GM18517 (cell line): ENCODE results near the gene GMEB2.
A peak's percentile ranks its signal among the peaks of the same experiment; 100 is the strongest.
"Not testable (repeated sequence)": the region's sequence is repeated elsewhere in the genome, so short reads cannot be mapped to it uniquely, and the experiment has no call there.

Experiments
- ATAC-seq: cut with Tn5 transposase; IDR thresholded peaks from one replicate; pipeline ENCODE4 v1.9.1; 2021; ENCODE audit warnings: mild to moderate bottlenecking, moderate library complexity; ENCODE audit not compliant: unreplicated experiment

GMEB2 gene

DNA sequence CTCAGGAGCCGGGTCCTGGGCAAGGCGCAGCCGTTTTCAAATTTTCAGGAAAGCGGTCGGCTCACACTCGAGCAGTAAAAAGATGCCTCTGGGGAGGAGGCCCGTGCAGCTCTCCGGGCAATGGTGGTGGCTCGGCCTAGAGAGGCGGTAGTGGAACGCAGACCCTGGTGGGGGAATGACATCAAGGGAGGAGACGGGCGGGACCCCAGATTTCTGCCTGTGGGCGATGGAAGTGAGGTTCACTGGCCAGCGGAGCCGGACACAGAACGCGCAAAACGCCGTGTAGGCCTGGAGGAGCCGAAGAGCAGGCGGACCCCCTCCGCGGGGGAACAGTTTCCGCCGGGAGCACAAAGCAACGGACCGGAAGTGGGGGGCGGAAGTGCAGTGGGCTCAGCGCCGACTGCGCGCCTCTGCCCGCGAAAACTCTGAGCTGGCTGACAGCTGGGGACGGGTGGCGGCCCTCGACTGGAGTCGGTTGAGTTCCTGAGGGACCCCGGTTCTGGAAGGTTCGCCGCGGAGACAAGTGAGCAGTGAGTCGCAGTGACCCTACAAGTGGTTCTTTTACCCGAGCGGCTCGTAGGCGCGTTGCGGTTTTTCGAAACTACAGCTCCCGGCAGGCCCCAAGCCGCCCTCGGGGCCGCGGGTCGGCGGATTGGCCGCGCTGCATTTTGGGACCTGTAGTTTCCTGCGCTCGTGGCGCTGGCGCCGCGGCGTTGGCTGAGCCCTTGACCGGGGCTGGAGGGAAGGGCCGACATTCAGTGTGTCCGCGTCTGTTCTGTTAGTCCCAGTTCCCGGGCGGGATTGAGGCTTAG is 31.2 kb upstream of the GMEB2 start, which contains the start of gene RTEL1:
Gene RTEL1, plus strand, starts transcription at position 376 of the 812 bp plus-strand sequence. CDS start 1,091 bp downstream, outside the sequence.
- ATAC-seq: peak; percentile 81

DNA sequence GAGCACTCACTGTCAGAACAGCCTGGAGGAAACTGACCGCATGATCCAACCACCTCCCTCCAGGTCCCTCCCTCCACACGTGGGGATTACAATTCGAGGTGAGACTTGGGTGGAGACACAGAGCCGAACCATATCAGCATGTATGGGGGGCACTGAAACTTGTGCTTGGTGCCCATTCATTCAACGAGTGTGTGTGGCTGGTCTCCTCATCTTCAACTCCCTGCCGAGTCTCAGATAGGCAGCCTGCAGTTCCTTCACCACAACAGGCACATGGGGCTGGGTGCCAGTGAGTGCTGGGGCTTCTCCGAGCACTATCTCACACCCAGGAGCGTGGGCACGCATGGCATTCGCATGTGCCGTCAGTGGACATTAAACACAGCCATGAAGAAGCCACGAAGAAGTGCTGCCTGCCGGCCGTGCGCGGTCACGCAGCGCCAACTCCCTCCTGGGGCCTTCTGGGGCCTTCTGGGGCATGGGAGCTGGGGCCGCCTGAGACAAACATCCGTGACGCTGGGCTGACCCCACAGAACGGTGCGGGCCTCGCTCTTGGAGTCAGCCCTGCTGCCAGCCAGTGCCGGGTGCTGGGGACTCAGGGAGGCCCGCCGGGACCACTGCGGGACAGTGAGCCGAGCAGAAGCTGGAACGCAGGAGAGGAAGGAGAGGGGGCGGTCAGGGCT is 30.5 kb upstream of the GMEB2 start:
- no peak for ATAC-seq

DNA sequence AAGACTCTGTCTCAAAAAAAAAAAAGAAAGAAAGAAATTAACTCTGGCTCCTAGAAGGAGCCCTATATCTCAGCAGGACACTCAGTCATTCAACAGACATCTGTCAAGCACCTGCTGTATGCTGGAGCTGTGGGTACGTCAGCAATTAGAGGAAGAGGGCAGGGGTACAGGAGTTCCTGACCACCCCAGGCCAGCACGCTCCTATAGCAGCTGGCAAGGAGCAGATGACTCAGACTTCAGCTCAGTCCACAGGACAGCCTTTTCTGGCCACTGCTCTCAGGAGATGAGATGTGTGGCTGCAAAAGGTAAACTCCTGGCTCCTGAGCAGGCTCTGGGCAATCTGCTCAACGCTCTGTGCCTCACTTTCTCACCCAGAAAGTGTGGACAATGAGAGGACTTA is 29.6 kb upstream of the GMEB2 start:
- no peak for ATAC-seq

DNA sequence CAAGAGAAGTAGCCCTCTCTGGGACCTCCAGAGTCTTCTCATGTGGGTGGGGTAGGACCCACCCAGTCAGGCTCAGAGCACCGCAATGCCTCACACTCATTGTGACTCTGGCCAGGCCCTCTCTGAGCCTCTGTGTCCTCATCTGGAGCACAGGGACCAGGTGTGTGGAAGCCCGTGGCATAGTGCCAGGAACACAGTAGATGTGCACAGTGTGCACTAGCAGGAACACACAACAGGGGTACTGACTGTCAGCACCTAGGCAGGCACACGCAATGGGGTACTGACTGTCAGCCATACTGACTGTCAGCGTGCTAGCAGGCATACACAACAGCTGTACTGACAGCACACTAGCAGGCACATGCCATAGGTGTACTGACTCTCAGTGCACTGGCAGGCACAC is 28.3 kb upstream of the GMEB2 start:
- no peak for ATAC-seq

DNA sequence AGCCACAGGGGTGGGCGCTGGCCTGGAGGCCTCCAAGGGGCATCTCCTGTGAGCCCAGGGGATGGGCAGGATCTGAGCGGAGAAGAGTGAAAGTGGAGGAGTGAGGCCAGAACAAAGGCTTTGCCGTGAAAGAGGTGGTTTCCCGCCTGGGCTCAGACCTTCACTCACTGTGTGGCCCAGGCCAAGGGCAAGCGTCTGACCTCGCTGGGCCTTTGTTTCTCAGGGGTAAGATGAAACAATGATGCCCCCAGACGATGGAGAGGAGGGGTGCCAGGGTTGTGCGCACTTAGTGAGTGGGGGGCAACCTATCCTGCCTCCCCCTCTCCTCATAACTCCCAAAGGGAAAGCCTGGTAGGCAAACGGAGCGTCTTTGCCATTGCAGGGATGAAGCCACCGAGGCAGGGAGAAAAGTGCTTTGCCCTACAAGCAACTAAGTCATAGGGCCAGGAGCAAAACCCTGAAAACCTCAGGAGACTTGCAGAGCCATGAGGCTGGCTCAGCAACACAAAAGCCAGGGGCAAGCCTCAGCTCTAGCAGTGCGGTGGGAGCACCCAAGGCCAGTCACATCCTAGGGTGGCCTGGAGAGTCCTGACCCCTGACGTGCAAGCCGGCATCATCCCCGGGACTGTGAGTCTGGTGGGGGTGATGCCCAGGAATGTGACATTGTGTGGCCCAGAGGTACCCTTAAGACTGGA is 27.2 kb upstream of the GMEB2 start:
- ATAC-seq: no peak

DNA sequence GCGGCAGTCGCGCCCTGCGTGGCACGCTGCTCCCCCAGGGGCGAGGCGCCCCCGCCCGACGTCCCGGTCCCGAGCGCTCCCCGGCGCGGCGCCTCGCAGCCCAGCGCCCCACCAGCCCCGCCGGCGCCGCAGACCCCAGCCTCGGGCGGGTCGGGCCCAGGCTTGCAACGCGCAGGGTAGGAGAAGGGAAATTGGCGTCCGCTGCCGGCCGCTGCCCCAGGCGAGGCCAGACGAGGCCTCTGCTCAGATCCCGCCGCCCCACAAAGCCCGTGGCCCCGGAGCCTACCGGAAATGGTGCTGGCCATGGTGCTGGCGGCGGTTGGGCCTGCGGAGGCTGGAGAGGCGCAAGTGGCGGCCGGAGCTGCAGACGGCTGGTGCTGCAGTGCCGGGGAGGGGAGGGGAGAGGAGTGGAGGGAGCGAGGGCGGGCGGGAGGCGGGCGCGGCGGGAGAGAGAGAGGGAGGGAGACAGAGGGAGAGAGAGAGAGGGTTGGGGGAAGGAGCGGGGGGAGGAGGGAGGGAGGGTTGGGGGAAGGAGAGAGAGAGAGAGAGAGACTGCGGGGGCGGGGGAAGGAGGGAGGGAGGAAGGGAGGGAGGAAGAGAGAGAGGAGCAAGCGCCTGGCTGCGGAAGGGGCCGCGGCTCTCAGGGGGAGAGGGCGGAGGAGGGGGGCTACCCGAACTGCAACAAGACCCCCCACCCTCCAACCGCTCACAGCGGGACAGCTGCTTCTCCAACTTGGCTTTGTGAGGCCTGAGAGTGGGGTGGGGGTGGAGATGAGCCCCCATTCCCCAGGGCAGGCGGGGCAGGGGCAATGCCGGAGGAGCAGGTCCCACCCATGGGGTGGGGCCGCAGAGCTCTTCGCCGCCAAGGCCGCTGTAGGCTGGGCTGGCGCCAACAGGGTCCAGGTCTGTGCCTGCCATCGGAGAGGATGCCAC is 26.4 kb upstream of the GMEB2 start, which contains the start of gene STMN3:
Gene STMN3, minus strand, starts transcription at position 384 of the 933 bp plus-strand sequence. Its CDS starts 79 bp downstream, at position 305.
- no peak for ATAC-seq

DNA sequence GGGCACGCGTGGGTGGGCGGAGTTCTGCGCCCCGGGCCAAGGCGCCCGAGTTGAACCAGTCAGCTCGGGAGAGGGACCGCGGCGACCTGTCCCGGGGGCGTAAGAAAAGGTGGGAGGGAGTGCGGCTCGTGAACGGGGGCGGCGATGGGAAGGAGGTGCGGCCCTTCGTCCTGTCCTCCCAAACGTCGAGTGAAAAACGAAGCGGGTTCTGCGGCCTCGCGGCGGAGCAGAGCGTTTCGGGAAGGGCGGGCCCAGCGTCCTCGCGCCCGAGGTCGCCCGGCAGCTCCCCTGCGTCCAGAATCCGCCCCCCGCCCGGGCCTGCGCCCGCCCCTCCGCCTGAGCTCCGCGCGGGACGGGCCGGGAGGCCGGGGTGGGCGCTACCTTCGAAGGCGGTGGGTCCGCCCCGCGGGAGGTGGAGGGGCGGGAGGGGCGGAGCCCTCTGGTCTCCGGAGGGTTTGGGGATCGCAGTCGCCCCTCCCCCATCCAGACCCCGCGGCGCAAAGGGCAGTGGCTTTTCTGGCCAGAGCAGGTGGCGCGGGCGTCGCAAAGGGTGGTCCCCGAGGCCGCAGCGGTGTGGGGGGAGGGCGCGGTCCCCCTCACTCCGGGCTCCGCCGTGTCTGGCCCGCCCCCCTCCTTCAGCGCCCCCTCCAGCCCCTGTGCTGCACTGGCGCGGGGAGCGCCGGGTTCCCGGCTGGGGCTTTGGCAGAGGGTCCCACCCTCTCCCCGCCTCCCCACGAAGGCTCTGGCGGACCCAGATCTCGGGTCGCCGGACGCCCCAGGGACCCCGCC is 25.5 kb upstream of the GMEB2 start:
- ATAC-seq: no peak

DNA sequence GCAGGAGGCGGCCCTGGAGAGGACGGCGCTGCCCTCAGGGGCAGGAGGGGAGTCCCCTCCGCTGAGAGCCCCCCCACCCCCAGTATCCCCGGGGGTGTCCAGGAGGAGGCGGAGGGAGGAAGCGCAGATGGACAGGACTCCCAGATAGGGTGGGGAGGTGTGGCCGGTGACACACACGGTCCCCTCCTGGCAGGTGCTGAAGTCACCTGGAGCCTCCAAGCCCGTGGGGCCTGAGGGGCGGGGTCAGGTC is 25.0 kb upstream of the GMEB2 start:
- ATAC-seq: no peak

DNA sequence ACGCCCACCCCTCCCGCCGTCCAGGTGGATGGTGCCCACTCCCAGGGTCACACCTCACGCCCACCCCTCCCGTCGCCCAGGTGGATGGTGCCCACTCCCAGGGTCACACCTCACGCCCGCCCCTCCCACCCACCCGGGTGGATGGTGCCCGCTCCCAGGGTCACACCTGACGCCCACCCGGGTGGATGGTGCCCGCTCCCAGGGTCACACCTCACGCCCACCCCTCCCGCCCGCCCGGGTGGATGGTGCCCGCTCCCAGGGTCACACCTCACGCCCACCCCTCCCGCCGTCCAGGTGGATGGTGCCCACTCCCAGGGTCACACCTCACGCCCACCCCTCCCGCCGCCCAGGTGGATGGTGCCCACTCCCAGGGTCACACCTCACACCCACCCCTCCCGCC is 23.6 kb upstream of the GMEB2 start:
- not testable (repeated sequence) for ATAC-seq

DNA sequence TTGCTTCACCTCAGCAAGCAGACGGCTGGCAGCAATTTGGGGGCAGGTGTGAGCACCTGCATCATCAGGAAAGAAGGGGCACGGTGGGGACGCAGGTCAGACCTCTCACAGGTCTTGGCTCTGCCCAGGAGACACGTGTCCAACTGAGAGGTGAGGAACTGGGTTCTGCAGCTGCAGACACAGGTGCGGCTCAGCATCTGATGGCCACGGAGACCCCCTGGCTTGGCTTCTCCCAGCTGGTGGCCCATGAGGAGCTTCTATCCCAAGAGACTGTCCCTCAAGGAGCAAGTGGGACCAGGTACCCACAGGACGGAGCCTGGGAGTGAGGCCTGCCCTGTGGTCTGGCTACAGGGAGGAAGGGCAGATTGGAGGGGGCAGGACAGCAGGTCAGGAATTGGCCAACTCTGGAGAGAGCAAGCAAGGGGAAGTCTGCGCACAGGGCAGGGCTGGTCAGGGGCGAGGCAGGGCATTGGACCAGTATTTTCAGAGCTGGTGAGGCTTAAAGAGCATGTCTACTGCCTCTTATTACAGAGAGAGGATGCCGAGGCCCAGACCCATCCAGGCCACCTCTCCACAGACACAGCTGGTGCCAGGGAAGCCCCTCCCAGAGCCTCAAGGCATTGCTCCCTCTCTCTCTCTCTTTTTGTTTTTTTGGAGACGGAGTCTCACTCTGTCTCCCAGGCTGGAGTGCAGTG is 22.1 kb upstream of the GMEB2 start:
- ATAC-seq: no peak

DNA sequence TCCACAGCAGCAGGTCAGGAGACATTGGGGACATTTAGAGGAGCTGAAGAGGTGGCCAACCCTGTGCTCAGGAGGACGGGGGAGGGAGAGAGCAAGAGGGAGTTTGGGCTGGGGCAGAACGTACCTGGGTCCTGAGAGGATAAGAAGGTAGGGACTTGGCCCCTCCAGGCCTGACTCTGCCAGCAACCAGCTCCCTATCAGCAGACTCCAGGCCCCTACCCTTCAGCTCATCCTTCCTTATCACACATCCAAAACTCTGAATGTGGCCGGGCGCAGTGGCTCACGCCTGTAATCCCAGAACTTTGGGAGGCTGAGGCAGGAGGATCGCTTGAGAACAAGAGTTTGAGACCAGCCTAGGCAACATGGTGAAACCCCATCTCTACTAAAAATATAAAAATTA is 21.3 kb upstream of the GMEB2 start:
- ATAC-seq: no peak

DNA sequence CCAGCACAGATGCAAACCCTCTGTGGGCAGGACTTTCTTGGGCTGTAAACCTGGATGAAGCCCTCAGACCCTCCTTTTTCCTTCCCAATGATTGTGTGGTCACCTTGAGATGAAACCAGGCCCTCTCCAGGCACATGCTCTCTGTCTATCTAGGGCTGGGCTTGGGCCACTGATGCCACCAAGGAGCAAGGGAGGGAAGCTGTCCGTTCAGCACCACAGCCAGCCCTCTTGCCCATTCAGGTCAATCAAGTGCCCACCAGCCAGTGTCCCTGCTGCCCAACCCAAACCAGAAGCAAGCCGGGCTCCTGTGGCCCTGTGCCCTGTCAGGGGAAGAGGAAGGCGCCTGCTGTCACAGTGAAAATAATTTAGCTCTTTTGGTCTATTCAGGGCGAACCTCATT is 18.3 kb upstream of the GMEB2 start:
- ATAC-seq: no peak

DNA sequence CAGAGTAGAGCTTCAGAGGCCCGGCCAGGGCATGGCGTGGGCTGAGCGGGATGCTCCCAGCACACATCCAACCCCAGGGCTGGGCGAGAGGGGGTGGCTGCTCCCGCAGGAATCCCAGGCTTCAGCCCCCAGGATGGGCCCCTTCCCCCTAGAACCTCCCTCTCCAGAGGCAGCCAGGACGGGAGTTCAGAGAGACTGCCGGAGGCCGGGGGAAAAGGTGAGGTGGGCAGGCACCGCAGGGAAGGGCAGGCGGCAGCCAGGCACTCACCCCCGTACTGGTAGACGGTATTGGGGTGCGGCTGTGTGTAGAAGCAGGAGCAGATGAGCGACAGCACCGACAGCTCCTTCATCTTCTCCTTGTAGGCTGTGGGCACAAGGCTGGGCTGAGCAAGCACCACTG is 17.0 kb upstream of the GMEB2 start:
- ATAC-seq: no peak

DNA sequence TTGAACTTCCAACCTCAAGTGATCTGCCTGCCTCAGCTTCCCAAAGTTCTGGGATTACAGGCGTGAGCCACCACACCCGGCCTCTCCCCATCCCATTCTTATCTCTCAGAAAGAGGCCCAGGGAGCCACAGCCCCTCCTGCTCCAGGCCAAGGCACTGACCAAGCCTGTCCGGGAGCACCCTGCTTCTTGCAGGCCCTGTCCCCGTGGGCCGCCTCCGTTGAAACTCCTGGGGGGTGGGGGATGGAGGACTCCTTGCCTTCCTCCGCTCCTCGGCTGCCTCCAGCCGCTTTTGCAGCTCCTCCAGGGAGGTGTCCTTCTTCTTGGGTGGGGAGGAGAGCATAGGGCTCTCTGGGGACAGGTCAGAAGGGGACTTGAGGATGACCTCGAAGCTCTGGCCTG is 16.6 kb upstream of the GMEB2 start:
- no peak for ATAC-seq

DNA sequence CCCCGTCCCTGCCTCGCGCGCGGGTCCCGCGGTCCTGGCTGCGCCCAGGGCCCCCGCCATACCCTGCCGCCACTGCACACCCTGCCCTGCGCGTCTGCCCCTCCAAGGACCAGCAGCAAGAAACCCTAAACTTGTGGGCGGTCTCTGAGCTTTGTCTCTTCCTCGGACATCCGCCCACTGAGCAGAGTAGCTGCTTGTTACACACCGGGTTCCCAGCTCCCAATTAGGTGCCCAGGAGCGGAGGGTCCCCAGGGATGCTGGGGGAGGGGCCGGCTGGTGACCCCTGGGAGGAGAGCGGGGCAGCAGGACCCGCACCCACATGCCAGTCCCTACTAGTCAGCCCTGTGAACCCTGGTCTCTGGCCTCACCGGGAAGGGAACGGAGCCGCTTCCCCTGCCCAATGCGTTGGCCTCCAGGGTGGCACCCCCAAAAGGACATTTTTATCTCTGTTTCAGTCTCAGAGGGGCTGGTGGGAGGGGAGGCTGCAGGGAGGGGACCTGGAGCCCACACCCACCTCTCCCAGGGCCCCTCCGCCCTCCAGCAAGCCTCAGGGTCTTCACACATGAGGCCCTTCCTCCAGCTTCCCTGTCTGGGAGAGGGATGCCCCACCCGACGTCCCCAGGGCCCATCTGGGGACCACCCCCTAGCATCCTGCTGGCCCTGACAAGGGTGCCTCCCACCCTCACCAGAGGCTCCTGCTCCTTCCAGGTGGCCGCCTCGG is 15.8 kb upstream of the GMEB2 start:
- ATAC-seq: no peak

DNA sequence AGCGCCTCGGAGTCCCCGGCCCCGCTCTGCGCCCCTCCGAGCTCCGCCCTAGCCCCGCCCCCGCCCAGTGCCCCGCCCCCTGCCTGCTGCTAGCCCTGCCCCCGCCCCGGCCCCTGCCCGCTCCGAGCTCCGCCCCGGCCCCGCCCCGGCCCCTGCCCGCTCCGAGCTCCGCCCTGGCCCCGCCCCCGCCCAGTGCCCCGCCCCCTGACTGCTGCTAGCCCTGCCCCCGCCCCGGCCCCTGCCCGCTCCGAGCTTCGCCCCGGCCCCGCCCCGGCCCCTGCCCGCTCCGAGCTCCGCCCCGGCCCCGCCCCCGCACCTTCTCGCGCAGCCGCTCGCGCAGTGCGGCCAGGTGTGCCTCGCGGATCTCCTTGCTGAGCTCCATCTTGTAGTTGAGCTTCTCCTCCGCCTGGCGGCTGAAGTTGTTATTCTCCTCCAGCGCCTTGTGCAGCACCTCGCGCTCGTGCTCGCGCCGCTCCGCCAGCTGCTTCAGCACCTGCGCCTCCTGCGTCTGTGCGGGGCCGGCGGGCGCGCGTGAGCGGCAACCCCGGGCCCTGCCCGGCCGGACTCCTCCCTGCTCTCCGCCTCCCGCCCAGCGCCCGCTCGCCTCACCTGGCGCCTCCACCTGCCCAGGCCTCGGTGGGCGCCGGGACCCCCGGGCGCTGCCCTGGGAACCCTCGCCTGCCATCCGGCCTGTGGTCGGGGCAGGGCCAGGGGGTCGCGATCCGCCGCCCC is 15.1 kb upstream of the GMEB2 start:
- peak; percentile 84 for ATAC-seq

DNA sequence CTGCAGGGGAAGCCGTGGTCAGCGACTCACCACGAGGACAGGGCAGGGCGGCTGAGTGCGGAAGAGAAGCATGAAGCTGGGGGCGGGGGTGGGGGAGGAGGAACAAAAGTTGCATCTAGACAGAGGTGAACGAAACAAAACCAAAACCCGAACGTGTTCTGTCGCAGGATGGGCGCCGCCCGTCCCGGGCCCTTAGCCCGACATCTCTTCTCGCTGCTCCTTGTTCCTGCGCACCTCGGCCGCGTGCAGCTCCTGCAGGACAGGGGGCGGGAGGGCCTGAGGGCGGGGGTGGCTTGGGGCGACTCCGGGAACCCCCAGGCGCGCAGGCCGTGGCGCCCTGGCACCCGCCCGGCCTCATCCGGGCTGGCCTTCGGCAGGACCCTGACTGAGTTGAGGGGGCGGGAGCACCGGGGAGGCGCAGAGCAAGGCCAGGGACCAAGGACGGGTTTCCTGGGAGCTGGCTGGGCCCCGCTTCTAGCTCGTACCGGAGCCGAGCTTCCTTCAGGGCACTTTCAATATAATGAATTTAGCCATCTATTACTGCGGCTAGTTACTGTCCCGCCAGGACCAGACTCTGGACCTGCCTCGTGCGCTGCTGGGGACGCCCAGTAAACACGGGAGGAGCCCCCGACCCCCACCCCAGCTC is 14.4 kb upstream of the GMEB2 start:
- ATAC-seq: no peak

DNA sequence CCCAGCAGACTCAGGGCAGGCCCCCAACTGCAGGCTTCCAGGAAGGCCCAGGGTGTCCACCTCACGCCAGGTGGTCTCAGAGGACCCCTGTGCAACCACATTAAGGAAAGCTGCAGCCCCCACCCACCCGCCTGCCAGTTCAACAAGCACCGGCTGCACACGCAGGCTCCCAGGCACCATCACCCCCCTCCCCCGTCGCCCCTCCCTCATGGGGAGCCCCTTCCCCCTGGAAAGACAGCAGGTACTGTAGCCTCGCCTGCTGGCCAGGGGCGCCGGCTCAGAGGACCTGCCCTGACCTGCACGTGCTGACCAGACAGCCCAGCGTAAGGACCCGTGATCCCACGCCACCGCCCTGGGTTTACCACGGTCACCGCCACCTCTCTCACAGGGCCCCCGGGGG is 13.8 kb upstream of the GMEB2 start:
- not testable (repeated sequence) for ATAC-seq
